ENCODE measurements around the gene UBL7. TPM values are rescaled to one million over a fixed set of nuclear protein-coding genes. Genes with fewer than 3 reads are reported as not detected.

The UBL7 gene
- total RNA-seq, 1 experiment from 2014 or later = 71.9 TPM

Other genes starting within 250 kb of the UBL7 start
- gene CCDC33, start 224.8 kb downstream of the UBL7 start, total RNA-seq (2014; rRNA removed; shearing (Covaris generic)) = 0.38 and 1.2 TPM in 2 replicates
- not detected in 2 replicates for gene CYP11A1, start 93.5 kb downstream of the UBL7 start, total RNA-seq (2014; rRNA removed; shearing (Covaris generic))
- 2.6 and 2.8 TPM in 2 replicates for gene SEMA7A, start 27.2 kb downstream of the UBL7 start, total RNA-seq (2014; rRNA removed; shearing (Covaris generic))
- 14.7 and 16.0 TPM in 2 replicates for gene ARID3B, start 80.1 kb upstream of the UBL7 start, total RNA-seq (2014; rRNA removed; shearing (Covaris generic))
- gene CLK3, start 154.7 kb upstream of the UBL7 start, total RNA-seq (2014; rRNA removed; shearing (Covaris generic)) = 42.3 and 44.4 TPM in 2 replicates
- 19.7 and 21.6 TPM in 2 replicates for gene EDC3, start 234.9 kb upstream of the UBL7 start, total RNA-seq (2014; rRNA removed; shearing (Covaris generic))